Naive thymus-derived CD4-positive, alpha-beta T cell (primary cell): ENCODE data around the gene KHDRBS2. TPM values are rescaled to one million over a fixed set of nuclear protein-coding genes. Genes with fewer than 3 reads are reported as not detected.

ENCODE experiments used
- ATAC-seq: fragments of 150-1000 bp; cut with Tn5 transposase; 2 replicates; pipeline ENCODE4 v1.10.0; 2021; ENCODE audit warnings: mild to moderate bottlenecking, moderate library complexity
- CTCF ChIA-PET: fragments of 350-600 bp; sonication (Branson Sonifier 250); formaldehyde crosslinking; loops from one replicate; lab custom pipeline; 2021; ENCODE audit warnings: antibody characterized with exemption; lab: Charles Lee
- POLR2A ChIA-PET: fragments of 350-600 bp; sonication (Branson Sonifier 250); formaldehyde crosslinking; loops from one replicate; lab custom pipeline; 2021; ENCODE audit warnings: antibody characterized with exemption, inconsistent platforms; lab: Charles Lee
- DNase-seq, 9 donors: peaks; one replicate each; pipeline versions ENCODE4 v3.0.0 to v3.0.0-alpha.2; 2020 to 2022; ENCODE audit warnings: mixed read lengths in 1 of 9
- H3K27ac ChIP-seq: one replicate; pipeline ENCODE4 v1.7.0; 2013; ENCODE audit warnings: mild to moderate bottlenecking, low read depth, low read length, moderate library complexity
- H3K27me3 ChIP-seq, 2 donors: one replicate each; pipeline ENCODE4 v1.7.0; 2013; ENCODE audit warnings: low read length in 2 of 2, mild to moderate bottlenecking in 2 of 2, moderate library complexity in 2 of 2; ENCODE audit not compliant: control insufficient read depth in 2 of 2, insufficient read depth in 2 of 2
- H3K36me3 ChIP-seq, 3 experiments: 1 replicate in 2 of 3; 2 replicates in 1 of 3; pipeline ENCODE4 v1.7.0; 2013; ENCODE audit warnings: low read length in 3 of 3, mild to moderate bottlenecking in 3 of 3, moderate library complexity in 1 of 3; ENCODE audit not compliant: insufficient read depth in 3 of 3, control insufficient read depth in 2 of 3
- H3K4me1 ChIP-seq, 2 donors: one replicate each; pipeline ENCODE4 v1.7.0; 2013; ENCODE audit warnings: low read length in 2 of 2, mild to moderate bottlenecking in 2 of 2, moderate library complexity in 1 of 2; ENCODE audit not compliant: control insufficient read depth in 2 of 2, insufficient read depth in 2 of 2
- H3K4me3 ChIP-seq: 2 replicates; pipeline ENCODE4 v1.7.0; 2013; ENCODE audit warnings: mild to moderate bottlenecking, low read length
- H3K9me3 ChIP-seq, 3 experiments: 1 replicate in 2 of 3; 2 replicates in 1 of 3; pipeline ENCODE4 v1.7.0; 2013; ENCODE audit warnings: low read length in 3 of 3; ENCODE audit not compliant: control insufficient read depth in 2 of 3
- H3K27ac Mint-ChIP-seq, 9 donors: one replicate each; pipeline ENCODE4 v1.8.0; 2020 to 2022; ENCODE audit warnings: mixed read lengths in 9 of 9, mild to moderate bottlenecking in 8 of 9, moderate library complexity in 5 of 9, inconsistent platforms in 2 of 9
- H3K27me3 Mint-ChIP-seq, 5 donors: one replicate each; pipeline ENCODE4 v1.8.0; 2021 to 2022; ENCODE audit warnings: mixed read lengths in 5 of 5, mild to moderate bottlenecking in 1 of 5
- H3K36me3 Mint-ChIP-seq, 5 donors: one replicate each; pipeline ENCODE4 v1.8.0; 2020 to 2022; ENCODE audit warnings: mixed read lengths in 5 of 5, mild to moderate bottlenecking in 3 of 5, inconsistent platforms in 1 of 5
- H3K4me1 Mint-ChIP-seq, 7 donors: one replicate each; pipeline ENCODE4 v1.8.0; 2020 to 2022; ENCODE audit warnings: mixed read lengths in 7 of 7, mild to moderate bottlenecking in 3 of 7, inconsistent platforms in 1 of 7
- H3K4me3 Mint-ChIP-seq, 10 donors: one replicate each; pipeline ENCODE4 v1.8.0; 2020 to 2022; ENCODE audit warnings: mild to moderate bottlenecking in 10 of 10, mixed read lengths in 10 of 10, moderate library complexity in 6 of 10, inconsistent platforms in 2 of 10
- H3K9me3 Mint-ChIP-seq, 11 donors: one replicate each; pipeline ENCODE4 v1.8.0; 2020 to 2022; ENCODE audit warnings: mixed read lengths in 11 of 11, mild to moderate bottlenecking in 4 of 11, inconsistent platforms in 1 of 11, moderate library complexity in 1 of 11
- intact Hi-C, 2 donors: fragments of 100-400 bp; cut with micrococcal nuclease; formaldehyde crosslinking; loops; one replicate each; pipeline ENCODE4 v1.15.1; 2023
- polyA plus RNA-seq, 2 donors: library from polyadenylated mRNA; unstranded; fragments of 300-500 nt; fragmentation: Illumina TruSeq; gene quantifications; one replicate each; pipeline ENCODE4 v1.2.3, GENCODE V29; 2021
- total RNA-seq, 6 experiments: library from RNA in 5 of 6; stranded (reverse) in 5 of 6; gene quantifications; 1 replicate in 5 of 6; 2 replicates in 1 of 6; pipeline ENCODE4 v1.2.3 and lab custom pipeline; 2021 to 2026

KHDRBS2 gene
- total and polyA plus RNA-seq, 7 experiments from 2014 or later = 0.37 TPM; not detected in 6

- no peak overlapping the region for H3K4me3 Mint-ChIP-seq
- no peaks in the 10 kb centered on the region for H3K4me1 ChIP-seq
- H3K27ac Mint-ChIP-seq = no peak overlapping the region
- POLR2A ChIA-PET = no interaction called here
- H3K27ac ChIP-seq = no peak overlapping the region
- no peak overlapping the region for H3K4me3 ChIP-seq
- H3K27me3 Mint-ChIP-seq = no peaks in the 10 kb centered on the region
- no peak for DNase-seq
- peaks cover 0 to 21% (median 7%) of the 10 kb centered on the region in 11 donors for H3K9me3 Mint-ChIP-seq
- no peaks in the 10 kb centered on the region for H3K36me3 ChIP-seq
- H3K27me3 ChIP-seq = no peaks in the 10 kb centered on the region
- CTCF ChIA-PET = no interaction called here
- intact Hi-C loops = no loop called here
- H3K9me3 ChIP-seq = peaks cover 0 to 4% (median 0%) of the 10 kb centered on the region in 3 experiments
- no peaks in the 10 kb centered on the region for H3K4me1 Mint-ChIP-seq
- H3K36me3 Mint-ChIP-seq = peaks cover 0 to 3% (median 0%) of the 10 kb centered on the region in 5 donors
- ATAC-seq = no peak
Measured at GRCh38 chr6:61989616-61990015, 296.4 kb downstream of the KHDRBS2 start.

DNA sequence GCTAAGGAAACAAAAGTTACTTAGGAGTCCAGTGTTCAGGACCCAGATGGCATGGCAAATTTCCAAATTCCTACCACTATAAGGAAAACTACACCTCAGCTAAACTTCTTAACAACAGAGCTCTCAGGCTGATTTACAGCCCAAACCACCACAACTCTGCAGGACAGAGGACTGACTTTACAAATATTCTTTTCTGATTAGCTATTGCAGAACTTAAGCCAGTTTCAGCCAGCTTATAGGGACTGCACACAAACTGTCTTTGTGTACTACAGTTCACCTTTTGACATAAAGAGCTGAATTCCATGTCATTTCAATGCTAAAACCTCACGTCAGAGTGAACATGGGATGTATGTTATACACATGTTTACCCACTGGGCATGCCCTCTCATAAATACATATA, 305.4 kb downstream of the KHDRBS2 start:
- H3K4me3 Mint-ChIP-seq = no peak overlapping the region
- CTCF ChIA-PET = no interaction called here
- no peaks in the 10 kb centered on the region for H3K4me1 Mint-ChIP-seq

GRCh38 chr6:61977947-61978346, 308.1 kb downstream of the KHDRBS2 start:
- ATAC-seq (no peak), DNase-seq (no peak)
- H3K4me1 Mint-ChIP-seq = no peaks in the 10 kb centered on the region
- Histone ChIP-seq H3K4me1 (no peaks in the 10 kb centered on the region), H3K27me3 (no peaks in the 10 kb centered on the region), H3K4me3 (no peak overlapping the region), H3K36me3 (no peaks in the 10 kb centered on the region), H3K9me3 (no peaks in the 10 kb centered on the region), H3K27ac (no peak overlapping the region)
- intact Hi-C loops = no loop called here
- no peak overlapping the region for H3K4me3 Mint-ChIP-seq
- CTCF ChIA-PET = interaction anchor here (0.6 kb wide), 2 partner anchors 12 to 402 kb away, joined by 3 to 4 read pairs; no protein-coding TSS in a partner anchor
- H3K36me3 Mint-ChIP-seq = no peaks in the 10 kb centered on the region
- peaks cover 0 to 11% (median 0%) of the 10 kb centered on the region in 11 donors for H3K9me3 Mint-ChIP-seq
- POLR2A ChIA-PET = no interaction called here
- H3K27me3 Mint-ChIP-seq = no peaks in the 10 kb centered on the region
- no peak overlapping the region for H3K27ac Mint-ChIP-seq

More for the DNA sequence above, 305.4 kb downstream of the KHDRBS2 start:
- H3K27ac Mint-ChIP-seq = no peak overlapping the region
- POLR2A ChIA-PET = no interaction called here
- H3K36me3 Mint-ChIP-seq = no peaks in the 10 kb centered on the region
- intact Hi-C loops = no loop called here
- H3K9me3 Mint-ChIP-seq = peaks cover 0 to 11% (median 2%) of the 10 kb centered on the region in 11 donors
- no peak for ATAC-seq
- Histone ChIP-seq H3K9me3 (no peaks in the 10 kb centered on the region), H3K27ac (no peak overlapping the region), H3K27me3 (no peaks in the 10 kb centered on the region), H3K36me3 (no peaks in the 10 kb centered on the region), H3K4me3 (no peak overlapping the region), H3K4me1 (no peaks in the 10 kb centered on the region)
- H3K27me3 Mint-ChIP-seq = no peaks in the 10 kb centered on the region
- no peak for DNase-seq

GRCh38 chr6:61977099-61977498, 308.9 kb downstream of the KHDRBS2 start:
- Histone ChIP-seq H3K4me3 (no peak overlapping the region), H3K4me1 (no peaks in the 10 kb centered on the region), H3K27me3 (no peaks in the 10 kb centered on the region), H3K9me3 (no peaks in the 10 kb centered on the region), H3K27ac (no peak overlapping the region), H3K36me3 (no peaks in the 10 kb centered on the region)
- H3K9me3 Mint-ChIP-seq = peaks cover 0 to 11% (median 2%) of the 10 kb centered on the region in 11 donors
- no peak for ATAC-seq
- H3K4me3 Mint-ChIP-seq = no peak overlapping the region
- POLR2A ChIA-PET = no interaction called here
- no peaks in the 10 kb centered on the region for H3K4me1 Mint-ChIP-seq
- no peaks in the 10 kb centered on the region for H3K36me3 Mint-ChIP-seq
- CTCF ChIA-PET = interaction anchor here (0.6 kb wide), 1 partner anchor 403 kb away, joined by 4 read pairs; no protein-coding TSS in a partner anchor
- DNase-seq = no peak
- H3K27ac Mint-ChIP-seq = no peak overlapping the region
- no peaks in the 10 kb centered on the region for H3K27me3 Mint-ChIP-seq
- intact Hi-C loops = no loop called here

DNA sequence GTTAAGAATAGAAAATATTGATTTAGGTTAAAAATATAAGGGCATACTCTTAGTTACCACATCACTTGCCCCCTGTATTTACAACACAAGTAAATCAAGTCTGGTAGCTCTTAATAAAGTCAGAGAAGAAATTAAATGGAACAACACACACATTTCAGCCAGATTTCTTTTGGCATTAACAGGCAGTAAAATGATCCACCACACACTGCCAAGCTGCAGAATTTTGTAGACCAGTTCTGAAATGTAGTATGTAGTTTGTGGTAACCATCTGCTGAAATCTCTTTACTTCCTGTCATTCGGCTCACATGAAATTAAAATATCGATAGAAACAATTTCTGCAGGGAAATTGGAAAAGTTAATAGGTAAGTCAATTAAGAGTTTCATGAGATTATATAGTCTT, 326.8 kb downstream of the KHDRBS2 start:
- POLR2A ChIA-PET = no interaction called here
- ATAC-seq (no peak), DNase-seq (no peak)
- no peaks in the 10 kb centered on the region for H3K27me3 Mint-ChIP-seq
- no peaks in the 10 kb centered on the region for H3K4me1 Mint-ChIP-seq
- no peak overlapping the region for H3K4me3 Mint-ChIP-seq
- peaks cover 9 to 43% (median 19%) of the 10 kb centered on the region in 11 donors for H3K9me3 Mint-ChIP-seq
- H3K36me3 ChIP-seq = no peaks in the 10 kb centered on the region
- no peak overlapping the region for H3K27ac Mint-ChIP-seq
- H3K36me3 Mint-ChIP-seq = peaks cover 0 to 4% (median 0%) of the 10 kb centered on the region in 5 donors
- CTCF ChIA-PET = no interaction called here
- no peak overlapping the region for H3K4me3 ChIP-seq
- H3K4me1 ChIP-seq = no peaks in the 10 kb centered on the region
- no peak overlapping the region for H3K27ac ChIP-seq
- intact Hi-C loops = no loop called here
- no peaks in the 10 kb centered on the region for H3K27me3 ChIP-seq
- peaks cover 0 to 4% (median 0%) of the 10 kb centered on the region in 3 experiments for H3K9me3 ChIP-seq

- no peaks in the 10 kb centered on the region for H3K27me3 Mint-ChIP-seq
- Histone ChIP-seq H3K27me3 (no peaks in the 10 kb centered on the region), H3K36me3 (no peaks in the 10 kb centered on the region), H3K4me1 (no peaks in the 10 kb centered on the region), H3K27ac (no peak overlapping the region), H3K4me3 (no peak overlapping the region), H3K9me3 (peaks cover 0 to 4% (median 0%) of the 10 kb centered on the region in 3 experiments)
- ChIA-PET POLR2A (no interaction called here), CTCF (no interaction called here)
- no peak for DNase-seq
- peaks cover 6 to 34% (median 17%) of the 10 kb centered on the region in 11 donors for H3K9me3 Mint-ChIP-seq
- no peak overlapping the region for H3K4me3 Mint-ChIP-seq
- intact Hi-C loops = no loop called here
- peaks cover 0 to 4% (median 0%) of the 10 kb centered on the region in 5 donors for H3K36me3 Mint-ChIP-seq
- no peak overlapping the region for H3K27ac Mint-ChIP-seq
- no peak for ATAC-seq
- no peaks in the 10 kb centered on the region for H3K4me1 Mint-ChIP-seq
Measured at GRCh38 chr6:61953851-61954250, 332.2 kb downstream of the KHDRBS2 start.

DNA sequence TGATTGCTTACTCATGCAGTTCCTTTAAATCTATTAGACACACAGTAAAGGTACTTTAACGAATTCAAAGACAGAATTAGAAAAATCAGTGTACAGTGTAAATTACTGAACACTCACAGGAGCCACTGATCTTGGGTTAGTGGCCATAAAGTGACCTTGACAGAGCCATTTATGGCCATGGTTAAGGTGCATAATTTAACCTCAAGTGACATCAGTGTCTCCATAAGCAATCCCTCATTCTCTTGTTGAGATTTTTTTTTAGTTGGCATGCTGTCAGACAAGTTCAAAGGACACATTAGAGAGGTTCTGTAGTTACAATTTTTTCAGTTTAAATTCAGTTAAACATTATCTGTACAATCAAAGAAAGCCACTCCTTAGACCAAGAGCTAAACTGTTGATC, 334.4 kb downstream of the KHDRBS2 start:
- no peak for DNase-seq
- no peaks in the 10 kb centered on the region for H3K36me3 Mint-ChIP-seq
- H3K9me3 ChIP-seq = no peaks in the 10 kb centered on the region
- ChIA-PET CTCF (no interaction called here), POLR2A (no interaction called here)
- ATAC-seq = no peak
- H3K27ac Mint-ChIP-seq = no peak overlapping the region
- no peak overlapping the region for H3K4me3 ChIP-seq
- no peaks in the 10 kb centered on the region for H3K27me3 Mint-ChIP-seq
- H3K27ac ChIP-seq = no peak overlapping the region
- no peaks in the 10 kb centered on the region for H3K36me3 ChIP-seq
- intact Hi-C loops = no loop called here
- no peak overlapping the region for H3K4me3 Mint-ChIP-seq
- no peaks in the 10 kb centered on the region for H3K27me3 ChIP-seq
- no peaks in the 10 kb centered on the region for H3K4me1 Mint-ChIP-seq
- peaks cover 0 to 12% (median 7%) of the 10 kb centered on the region in 11 donors for H3K9me3 Mint-ChIP-seq
- no peaks in the 10 kb centered on the region for H3K4me1 ChIP-seq
